A673 (cell line): ENCODE results near the gene VPS41. TPM values are rescaled to one million over a fixed set of nuclear protein-coding genes. Genes with fewer than 3 reads are reported as not detected.

Experiments used
- BruUV-seq: library from RNA; stranded (reverse); fragments of 400-500 nt; replicated peaks from 2 replicates; lab custom pipeline; 2021; lab: Mats Ljungman, UMichigan
- CTCF ChIA-PET: fragments of 300-600 bp; sonication (Branson Sonifier 250); formaldehyde crosslinking; loops from one replicate; lab custom pipeline; 2022; ENCODE audit warnings: antibody characterized with exemption; lab: Charles Lee
- POLR2A ChIA-PET: fragments of 300-600 bp; sonication (Branson Sonifier 250); formaldehyde crosslinking; loops from one replicate; lab custom pipeline; 2022; ENCODE audit warnings: antibody characterized with exemption; ENCODE audit not compliant: low non-redundant PET; lab: Charles Lee
- DNase-seq: peaks from one replicate; pipeline ENCODE4 v3.0.0-alpha.2; 2015; ENCODE audit warnings: low spot score
- H3K27ac ChIP-seq: fragments of 200-600 bp; sonication (generic); 2 replicates; pipeline ENCODE4 v1.5.1; 2016; ENCODE audit warnings: mixed run types, low read depth, mild to moderate bottlenecking, mixed read lengths, antibody characterized with exemption, low read length; ENCODE audit not compliant: poor library complexity, severe bottlenecking
- H3K27me3 ChIP-seq: fragments of 200-600 bp; sonication (generic); replicated peaks from 2 replicates; pipeline ENCODE4 v1.6.1; 2017; ENCODE audit warnings: mixed run types, low read depth, mild to moderate bottlenecking, mixed read lengths, antibody characterized with exemption, low read length; ENCODE audit not compliant: insufficient read depth, poor library complexity
- H3K36me3 ChIP-seq: fragments of 200-600 bp; sonication (generic); 2 replicates; pipeline ENCODE4 v1.6.1; 2016; ENCODE audit warnings: mixed run types, mild to moderate bottlenecking, mixed read lengths, antibody characterized with exemption, low read length; ENCODE audit not compliant: insufficient read depth, poor library complexity, severe bottlenecking
- H3K4me1 ChIP-seq: fragments of 200-600 bp; sonication (generic); 2 replicates; pipeline ENCODE4 v1.6.1; 2017; ENCODE audit warnings: mixed run types, mild to moderate bottlenecking, mixed read lengths, antibody characterized with exemption, low read length; ENCODE audit not compliant: insufficient read depth, poor library complexity, severe bottlenecking
- H3K4me3 ChIP-seq: fragments of 200-600 bp; sonication (generic); 2 replicates; pipeline ENCODE4 v1.5.1; 2016; ENCODE audit warnings: low read depth, mixed run types, mild to moderate bottlenecking, mixed read lengths, low read length; ENCODE audit not compliant: poor library complexity, severe bottlenecking
- H3K9me3 ChIP-seq: fragments of 200-600 bp; sonication (generic); 2 replicates; pipeline ENCODE4 v1.6.1; 2016; ENCODE audit warnings: mixed run types, low read depth, mild to moderate bottlenecking, mixed read lengths, antibody characterized with exemption, low read length; ENCODE audit not compliant: poor library complexity, severe bottlenecking
- CTCF ChIP-seq: fragments of 300-800, 200-600 bp; sonication (generic); conservative IDR thresholded peaks from 2 replicates; pipeline ENCODE4 v1.5.1; 2017; ENCODE audit warnings: low read depth, mild to moderate bottlenecking, antibody characterized with exemption, low read length, moderate library complexity, mixed read lengths
- EZH2 ChIP-seq: fragments of 200-600 bp; sonication (generic); IDR thresholded peaks from 2 replicates; pipeline ENCODE4 v1.6.1; 2017; ENCODE audit warnings: borderline replicate concordance, low read depth, mild to moderate bottlenecking, mixed read lengths, antibody characterized with exemption, low read length; ENCODE audit not compliant: poor library complexity, severe bottlenecking
- intact Hi-C: fragments of 100-400 bp; cut with micrococcal nuclease; formaldehyde crosslinking; loops from one replicate; pipeline ENCODE4 v1.10.0; 2022; ENCODE audit not compliant: unreplicated experiment
- total RNA-seq: library from RNA; stranded (reverse); gene quantifications from 2 replicates; pipeline ENCODE4 v1.2.3, GENCODE V29; 2021

VPS41 gene
- total RNA-seq, 1 experiment from 2014 or later = 45.8 TPM

GRCh38 chr7:38889872-38890432 is 19.0 kb downstream of the VPS41 start:
- ChIA-PET CTCF (no interaction called here), POLR2A (no interaction called here)
- Histone ChIP-seq H3K9me3 (no peaks in the 10 kb centered on the region), H3K4me1 (no peaks in the 10 kb centered on the region), H3K36me3 (no peaks in the 10 kb centered on the region), H3K27me3 (no peaks in the 10 kb centered on the region), H3K4me3 (no peak overlapping the region), H3K27ac (no peak overlapping the region)
- no peak; the same call in 1 of the 2 replicates for TF ChIP-seq CTCF
- no peak for TF ChIP-seq EZH2
- BruUV-seq = no TSS peak
- DNase-seq = no peak
- intact Hi-C loops = loop anchor here (10.0 kb wide), 1 partner anchor 65 kb away; no protein-coding TSS in a partner anchor

- no peak for DNase-seq
- Histone ChIP-seq H3K27ac (no peak overlapping the region), H3K4me3 (no peak overlapping the region), H3K27me3 (no peaks in the 10 kb centered on the region), H3K36me3 (no peaks in the 10 kb centered on the region), H3K4me1 (no peaks in the 10 kb centered on the region), H3K9me3 (no peaks in the 10 kb centered on the region)
- POLR2A ChIA-PET = no interaction called here
- no peak for TF ChIP-seq EZH2
- CTCF ChIA-PET = no interaction called here
- BruUV-seq = no TSS peak
- intact Hi-C loops = loop anchor here (10.0 kb wide), 1 partner anchor 64 kb away; no protein-coding TSS in a partner anchor
Measured at GRCh38 chr7:38889079-38889478, 19.9 kb downstream of the VPS41 start.

- no peaks in the 10 kb centered on the region for H3K9me3 ChIP-seq
- no peak for DNase-seq
- BruUV-seq = no TSS peak
- ChIA-PET CTCF (no interaction called here), POLR2A (no interaction called here)
- H3K36me3 ChIP-seq = no peaks in the 10 kb centered on the region
- TF ChIP-seq CTCF (no peak), EZH2 (no peak)
- H3K4me3 ChIP-seq = no peak overlapping the region
- intact Hi-C loops = loop anchor here (10.0 kb wide), 1 partner anchor 61 kb away; no protein-coding TSS in a partner anchor
- no peaks in the 10 kb centered on the region for H3K4me1 ChIP-seq
- H3K27me3 ChIP-seq = no peaks in the 10 kb centered on the region
- H3K27ac ChIP-seq = no peak overlapping the region
Measured at GRCh38 chr7:38886265-38886664, 22.7 kb downstream of the VPS41 start.

GRCh38 chr7:38883706-38884105 is 25.3 kb downstream of the VPS41 start:
- H3K4me3 ChIP-seq = no peak overlapping the region
- ChIA-PET POLR2A (no interaction called here), CTCF (no interaction called here)
- no peak for DNase-seq
- no peaks in the 10 kb centered on the region for H3K27me3 ChIP-seq
- H3K27ac ChIP-seq = no peak overlapping the region
- H3K9me3 ChIP-seq = no peaks in the 10 kb centered on the region
- H3K4me1 ChIP-seq = no peaks in the 10 kb centered on the region
- intact Hi-C loops = loop anchor here (10.0 kb wide), 1 partner anchor 59 kb away; no protein-coding TSS in a partner anchor
- TF ChIP-seq CTCF = no peak
- BruUV-seq = no TSS peak
- no peaks in the 10 kb centered on the region for H3K36me3 ChIP-seq
